Cardiac muscle cell (in vitro differentiated cells and primary cell): ENCODE data around the gene APAF1. TPM values are rescaled to one million over a fixed set of nuclear protein-coding genes. Genes with fewer than 3 reads are reported as not detected.

Experiments used
- DNase-seq, 2 donors: peaks; one replicate each; pipeline versions ENCODE4 v3.0.0 to v3.0.0-alpha.2; 2010 to 2017; ENCODE audit warnings: low read depth in 1 of 2, low spot score in 1 of 2
- H3K27ac ChIP-seq: fragments of 200-600 bp; sonication (generic); 2 replicates; pipeline ENCODE4 v1.5.1; 2016
- H3K27me3 ChIP-seq: fragments of 200-600 bp; sonication (generic); 2 replicates; pipeline ENCODE4 v1.6.0; 2016; ENCODE audit warnings: control low read depth
- H3K36me3 ChIP-seq: fragments of 200-600 bp; sonication (generic); 2 replicates; pipeline ENCODE4 v1.5.1; 2016; ENCODE audit warnings: control low read depth
- H3K4me1 ChIP-seq: fragments of 200-600 bp; sonication (generic); 2 replicates; pipeline ENCODE4 v1.8.1; 2017; ENCODE audit warnings: low read depth, mild to moderate bottlenecking, mixed run types
- H3K4me3 ChIP-seq: fragments of 200-600 bp; sonication (generic); 2 replicates; pipeline ENCODE4 v1.5.1; 2016; ENCODE audit warnings: mild to moderate bottlenecking
- H3K9me3 ChIP-seq: fragments of 200-600 bp; sonication (generic); 2 replicates; pipeline ENCODE4 v1.5.1; 2017; ENCODE audit warnings: low read depth, mild to moderate bottlenecking, control low read depth
- polyA plus RNA-seq: library from polyadenylated mRNA; unstranded; fragments of >200 nt; fragmentation: Nextera tagmentation; extraction: Ambion mirVana; gene quantifications from 2 replicates; pipeline ENCODE4 v1.2.1, GENCODE V29; 2016
- total RNA-seq: library from RNA; depleted of rRNA; stranded (reverse); fragments of >200 nt; gene quantifications from 2 replicates; pipeline ENCODE4 v1.2.3, GENCODE V29; 2016
- TF ChIP-seq, protein P1 (sequence below): IDR thresholded peaks from 2 replicates; pipeline ENCODE4 v1.5.1; 2012; ENCODE audit warnings: low read depth, mild to moderate bottlenecking, low read length

Gene APAF1
- total and polyA plus RNA-seq, 2 experiments from 2014 or later, result 11.8 to 13.8 TPM

DNA sequence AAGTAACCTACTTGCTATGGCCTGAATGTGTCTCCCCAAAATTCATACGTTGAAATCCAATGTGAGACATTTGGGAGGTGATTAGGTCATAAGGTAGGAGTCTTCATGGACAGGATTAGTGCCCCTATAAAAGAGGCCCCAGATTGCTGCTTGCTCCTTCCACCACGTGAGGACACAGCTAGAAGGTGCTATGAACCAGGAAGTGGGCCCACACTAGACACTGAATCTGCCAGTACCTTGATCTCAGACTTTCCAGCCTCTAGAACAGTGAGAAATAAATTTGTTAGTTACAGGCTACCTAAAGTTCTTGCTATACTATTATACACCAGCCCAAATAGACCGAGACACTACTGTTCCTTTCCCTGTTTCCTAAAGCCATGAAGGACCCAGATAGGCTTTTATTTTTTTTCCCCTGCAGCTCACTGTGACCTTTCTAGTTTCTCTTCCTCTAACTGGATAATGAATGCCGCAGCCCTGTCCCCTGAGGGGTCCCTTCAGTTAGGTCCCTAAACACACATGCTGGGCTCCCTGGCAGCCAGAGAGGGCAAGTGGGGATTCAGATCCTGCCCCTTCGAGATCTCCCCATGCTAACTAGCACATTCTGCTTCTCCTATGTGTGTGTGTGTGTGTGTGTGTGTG is 32.3 kb upstream of the APAF1 start:
- TF ChIP-seq, protein P1, sequence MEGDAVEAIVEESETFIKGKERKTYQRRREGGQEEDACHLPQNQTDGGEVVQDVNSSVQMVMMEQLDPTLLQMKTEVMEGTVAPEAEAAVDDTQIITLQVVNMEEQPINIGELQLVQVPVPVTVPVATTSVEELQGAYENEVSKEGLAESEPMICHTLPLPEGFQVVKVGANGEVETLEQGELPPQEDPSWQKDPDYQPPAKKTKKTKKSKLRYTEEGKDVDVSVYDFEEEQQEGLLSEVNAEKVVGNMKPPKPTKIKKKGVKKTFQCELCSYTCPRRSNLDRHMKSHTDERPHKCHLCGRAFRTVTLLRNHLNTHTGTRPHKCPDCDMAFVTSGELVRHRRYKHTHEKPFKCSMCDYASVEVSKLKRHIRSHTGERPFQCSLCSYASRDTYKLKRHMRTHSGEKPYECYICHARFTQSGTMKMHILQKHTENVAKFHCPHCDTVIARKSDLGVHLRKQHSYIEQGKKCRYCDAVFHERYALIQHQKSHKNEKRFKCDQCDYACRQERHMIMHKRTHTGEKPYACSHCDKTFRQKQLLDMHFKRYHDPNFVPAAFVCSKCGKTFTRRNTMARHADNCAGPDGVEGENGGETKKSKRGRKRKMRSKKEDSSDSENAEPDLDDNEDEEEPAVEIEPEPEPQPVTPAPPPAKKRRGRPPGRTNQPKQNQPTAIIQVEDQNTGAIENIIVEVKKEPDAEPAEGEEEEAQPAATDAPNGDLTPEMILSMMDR, result no peak
- H3K4me1 ChIP-seq, result no peaks in the 10 kb centered on the region
- peak overlapping the region; percentile 41 for H3K27ac ChIP-seq
- no peak for DNase-seq
- peaks cover 8% of the 10 kb centered on the region for H3K36me3 ChIP-seq
- no peaks in the 10 kb centered on the region for H3K27me3 ChIP-seq
- H3K9me3 ChIP-seq, result no peaks in the 10 kb centered on the region
- no peak overlapping the region for H3K4me3 ChIP-seq

DNA sequence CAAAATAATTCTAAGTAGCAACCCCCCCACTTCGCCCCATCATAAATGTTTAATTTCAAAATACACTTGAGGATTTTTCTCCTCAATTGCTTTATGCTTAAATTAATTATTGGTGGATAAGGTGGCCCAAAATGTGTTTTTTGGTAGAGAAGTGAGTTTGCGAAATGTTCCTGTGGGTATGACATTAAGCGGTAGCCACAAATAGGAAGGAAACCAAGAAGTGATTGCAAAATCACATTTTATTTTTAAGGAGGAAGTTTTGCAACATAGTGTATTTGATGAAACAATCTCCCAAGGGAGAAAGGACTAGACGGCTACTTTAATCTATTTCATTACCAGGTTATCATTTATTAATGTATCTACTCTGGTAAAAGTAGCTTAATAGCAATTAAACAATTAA is 26.1 kb upstream of the APAF1 start:
- Histone ChIP-seq H3K27ac (no peak overlapping the region), H3K36me3 (peaks cover 2% of the 10 kb centered on the region), H3K27me3 (no peaks in the 10 kb centered on the region), H3K4me3 (no peak overlapping the region), H3K9me3 (no peaks in the 10 kb centered on the region), H3K4me1 (no peaks in the 10 kb centered on the region)
- TF ChIP-seq, protein P1, result no peak
- peak in 1 of 2 donors; percentile 85 for DNase-seq

DNA sequence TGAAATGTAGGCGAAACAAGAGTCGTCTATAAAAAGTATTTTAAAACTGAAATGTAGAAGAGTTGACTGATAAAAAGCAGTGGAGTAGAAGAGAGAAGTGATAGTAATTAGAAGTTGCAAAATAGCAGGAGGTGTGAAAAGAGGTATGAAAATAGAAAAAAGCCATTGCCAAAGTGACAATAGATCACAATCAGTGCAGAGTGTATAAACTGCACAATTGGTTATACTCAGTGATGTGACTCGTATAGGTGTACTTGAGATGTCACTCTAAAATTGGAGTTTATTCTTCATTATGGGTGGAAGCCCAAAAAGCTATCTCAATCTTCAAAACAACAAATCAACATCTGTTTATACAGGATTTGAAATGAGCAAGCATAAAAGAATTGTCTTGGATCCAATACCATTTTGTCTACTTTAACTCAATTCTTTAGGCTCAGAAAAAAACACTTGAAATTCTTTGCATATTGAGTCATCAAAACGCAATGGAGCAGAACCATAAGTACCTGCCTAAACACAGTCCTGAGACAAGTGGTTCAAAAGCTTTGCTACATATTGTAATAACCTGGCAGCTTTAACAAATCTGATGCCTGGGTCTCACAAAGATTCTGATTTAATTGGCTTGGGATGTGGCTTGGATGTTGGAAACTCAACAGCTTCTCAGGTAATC is 9.3 kb upstream of the APAF1 start:
- H3K27me3 ChIP-seq, result no peaks in the 10 kb centered on the region
- H3K4me3 ChIP-seq, result no peak overlapping the region
- H3K4me1 ChIP-seq, result no peaks in the 10 kb centered on the region
- peak overlapping the region; percentile 2 for H3K27ac ChIP-seq
- TF ChIP-seq, protein P1, result no peak
- no peaks in the 10 kb centered on the region for H3K9me3 ChIP-seq
- peak; percentile 11 to 62 for DNase-seq
- H3K36me3 ChIP-seq, result no peaks in the 10 kb centered on the region

DNA sequence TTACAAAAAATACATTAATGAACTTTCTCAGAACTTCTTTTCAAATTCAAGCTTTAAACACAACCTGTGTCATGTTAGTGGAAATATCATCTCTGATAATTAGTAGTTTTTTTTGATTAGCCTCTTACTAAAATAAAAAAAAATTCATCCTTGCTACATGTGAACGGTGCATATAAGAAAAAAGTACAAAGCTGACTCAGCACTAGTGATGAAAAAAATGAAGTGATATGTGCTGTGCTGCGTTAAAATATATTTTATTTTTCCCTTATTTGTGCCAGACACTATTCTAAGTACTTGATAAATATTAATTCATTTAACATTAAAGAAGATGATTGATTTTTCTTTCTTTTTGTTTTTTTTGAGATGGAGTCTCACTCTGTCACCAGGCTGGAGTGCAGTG is 8.0 kb upstream of the APAF1 start:
- TF ChIP-seq, protein P1, result no peak
- Histone ChIP-seq H3K27me3 (no peaks in the 10 kb centered on the region), H3K4me3 (no peak overlapping the region), H3K36me3 (no peaks in the 10 kb centered on the region), H3K27ac (no peak overlapping the region), H3K4me1 (no peaks in the 10 kb centered on the region), H3K9me3 (no peaks in the 10 kb centered on the region)
- DNase-seq, result no peak

DNA sequence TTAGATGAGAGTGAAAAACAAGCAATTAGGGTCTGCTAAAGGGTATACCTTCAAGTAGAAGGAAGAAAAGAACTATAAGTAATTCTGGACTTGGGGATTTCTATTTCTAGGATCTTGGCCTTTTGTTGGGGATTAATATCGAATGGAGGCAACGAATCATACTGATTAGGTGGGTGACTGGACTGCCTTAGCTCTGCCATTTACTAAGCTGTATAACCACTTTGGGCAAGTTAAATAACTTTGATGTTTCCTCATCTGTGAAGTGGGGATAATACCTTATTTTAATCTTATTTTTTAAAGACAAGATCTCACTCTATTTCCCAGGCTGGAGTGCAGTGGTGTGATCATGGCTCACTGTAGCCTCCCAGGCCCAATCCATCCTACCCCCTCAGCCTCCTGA is 7.1 kb upstream of the APAF1 start:
- Histone ChIP-seq H3K4me3 (no peak overlapping the region), H3K9me3 (no peaks in the 10 kb centered on the region), H3K36me3 (no peaks in the 10 kb centered on the region), H3K4me1 (no peaks in the 10 kb centered on the region), H3K27ac (no peak overlapping the region), H3K27me3 (no peaks in the 10 kb centered on the region)
- DNase-seq, result no peak
- TF ChIP-seq, protein P1, result no peak
